Measurements from ENCODE around the gene TOM1L2.

TOM1L2 gene

DNA sequence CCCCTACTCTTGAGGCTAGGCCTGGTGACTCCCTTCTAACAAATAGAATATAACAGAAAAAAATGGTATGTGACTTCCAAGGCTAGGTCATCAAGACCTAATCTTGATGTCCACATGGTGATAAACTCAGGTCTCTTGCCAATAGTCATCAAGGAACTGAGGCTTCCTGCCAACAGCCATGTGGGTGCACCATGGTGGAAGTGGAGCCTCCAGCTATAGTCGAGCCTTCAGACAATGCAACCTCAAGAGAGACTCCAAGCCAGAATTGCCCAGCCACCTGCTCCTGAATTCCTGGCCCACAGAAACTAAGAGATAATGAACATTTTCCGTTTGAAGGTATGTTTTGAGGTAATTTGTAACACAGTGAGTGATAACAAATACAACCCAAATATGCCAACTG, 79.5 kb downstream of the TOM1L2 start:
- no peak for ATAC-seq

DNA sequence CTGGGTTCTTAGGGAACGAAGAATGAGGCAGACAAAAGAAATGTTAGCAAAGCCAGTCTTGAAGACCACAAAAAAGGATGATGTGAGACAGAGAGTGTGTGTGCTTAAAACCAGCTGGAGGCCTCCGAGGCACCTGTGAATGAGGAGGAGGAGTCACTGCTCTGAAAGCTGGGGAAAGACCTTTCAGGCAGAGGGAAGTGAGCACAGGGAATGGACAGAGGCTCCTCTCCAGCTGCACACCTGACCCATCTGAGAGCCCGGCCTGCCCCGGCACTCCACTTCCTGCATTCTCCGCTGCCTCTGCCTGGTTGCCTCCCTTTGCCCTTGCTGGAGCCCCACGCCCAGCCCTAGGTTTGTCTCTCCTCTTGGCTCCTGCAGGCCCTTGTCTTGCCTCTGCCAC, 80.2 kb downstream of the TOM1L2 start:
- no peak for ATAC-seq

GRCh38 chr17:17890773-17891759, 81.1 kb downstream of the TOM1L2 start:
- ATAC-seq: peak; percentile 61 to 68

DNA sequence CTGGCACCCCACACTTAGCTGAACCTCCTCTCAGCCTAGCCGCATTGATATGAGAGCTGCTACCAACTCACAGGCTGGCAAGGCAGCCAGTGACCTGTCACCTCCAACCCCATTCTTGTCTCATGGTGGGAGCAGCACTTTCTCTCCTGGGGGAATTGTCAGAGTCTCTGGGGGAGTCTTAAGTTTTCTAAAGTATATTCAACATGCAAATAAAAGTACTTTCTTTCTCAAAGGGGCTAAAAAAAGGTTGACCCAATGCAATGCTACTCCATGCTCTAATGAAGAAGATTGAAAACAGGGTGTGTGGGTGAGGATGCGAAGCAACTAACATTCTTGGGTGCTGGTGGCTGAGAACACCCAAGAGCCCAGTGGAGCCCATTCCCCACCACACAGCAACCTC, 82.3 kb downstream of the TOM1L2 start:
- ATAC-seq: no peak

DNA sequence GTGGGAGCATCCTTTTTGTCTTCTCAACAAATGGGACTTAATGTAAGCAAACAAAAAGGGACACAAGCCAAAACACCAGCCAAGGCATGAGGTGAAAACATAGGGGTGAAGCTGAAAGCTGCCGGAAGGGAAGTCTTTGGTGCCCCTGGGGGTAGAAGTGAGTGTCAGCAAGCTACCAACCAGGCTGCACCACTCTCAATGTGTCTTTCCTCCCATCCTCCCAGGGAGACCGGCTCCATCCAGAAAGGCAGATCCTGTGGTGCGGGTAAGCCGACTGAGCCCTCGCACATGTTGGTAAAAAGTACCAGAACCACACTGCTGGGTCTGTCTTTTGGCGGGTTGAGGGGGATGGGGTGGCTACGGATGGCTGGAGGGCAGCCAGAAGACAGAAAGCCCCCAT, 83.4 kb downstream of the TOM1L2 start:
- ATAC-seq: no peak

DNA sequence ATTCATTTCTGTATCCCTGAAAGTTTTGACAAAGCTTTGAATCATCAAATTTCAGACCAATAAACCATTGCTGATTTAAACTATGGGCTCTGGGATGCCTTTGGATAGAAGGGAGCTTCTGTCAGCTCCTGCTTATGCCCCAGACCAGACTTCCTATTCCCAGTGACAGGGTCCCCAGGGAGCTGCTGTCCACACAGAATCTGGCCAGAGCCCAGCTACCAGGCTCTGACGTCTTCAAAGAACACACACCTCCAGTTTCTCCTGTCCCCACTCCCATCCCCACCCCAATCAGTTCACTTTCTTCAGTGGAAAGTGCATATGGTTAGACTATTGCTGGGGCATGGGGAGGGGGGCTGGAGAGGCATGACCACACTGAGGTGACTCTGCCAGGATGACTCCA, 83.8 kb downstream of the TOM1L2 start:
- ATAC-seq: no peak

DNA sequence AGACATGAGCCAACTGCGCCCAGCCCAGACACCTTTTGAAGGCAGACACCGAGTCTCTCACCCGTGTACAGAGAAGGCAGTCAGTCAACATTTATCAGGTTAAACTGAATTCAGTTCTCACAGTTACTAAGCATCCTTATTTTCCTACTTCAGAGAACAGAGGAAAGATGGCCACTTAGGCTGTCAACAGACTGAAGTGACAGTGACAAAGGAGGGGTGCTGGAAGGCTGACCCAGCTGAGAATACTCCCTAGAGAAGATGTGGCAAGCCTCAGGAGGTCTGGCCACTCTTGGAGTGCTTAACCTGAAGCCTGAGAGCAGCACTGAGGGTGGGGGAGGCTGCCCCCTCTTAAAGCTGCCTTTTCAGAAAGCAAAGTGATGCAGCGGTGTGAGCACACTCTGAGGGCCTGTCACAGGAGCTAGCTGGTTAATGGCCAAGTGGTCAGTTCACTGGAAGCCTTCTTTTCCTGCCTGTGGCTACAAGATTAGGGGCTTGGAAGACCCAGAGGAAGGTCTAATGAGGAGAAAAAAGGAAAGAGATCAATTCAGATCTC, 84.4 kb downstream of the TOM1L2 start:
- no peak for ATAC-seq

GRCh38 chr17:17886726-17887125, 85.5 kb downstream of the TOM1L2 start:
- ATAC-seq: no peak

- no peak for ATAC-seq
Observed at GRCh38 chr17:17886226-17886625, 86.0 kb downstream of the TOM1L2 start.

GRCh38 chr17:17884391-17885357, 87.5 kb downstream of the TOM1L2 start:
- no peak for ATAC-seq

DNA sequence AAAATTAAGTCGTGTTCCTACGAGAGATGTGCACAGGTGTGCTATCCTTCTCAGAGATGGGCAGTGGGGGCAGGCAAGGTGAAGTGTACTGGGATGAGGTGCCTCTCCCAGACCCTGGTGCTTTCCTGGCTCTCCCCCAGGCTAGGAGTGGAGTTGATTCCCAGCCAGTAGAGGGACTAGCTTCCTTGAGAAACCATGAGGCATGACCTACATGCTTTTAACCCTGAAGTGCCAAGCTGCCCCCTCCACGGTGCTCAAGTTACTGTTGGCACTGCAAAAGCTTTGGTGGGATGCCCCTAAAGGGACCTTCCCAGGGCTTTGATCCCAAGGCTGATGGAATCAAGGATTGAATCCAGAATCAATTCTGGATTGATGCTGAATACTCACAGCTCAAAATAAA, 88.4 kb downstream of the TOM1L2 start:
- ATAC-seq: no peak

- ATAC-seq: no peak
Observed at GRCh38 chr17:17882082-17882581, 90.1 kb downstream of the TOM1L2 start.

GRCh38 chr17:17880577-17881196, 91.5 kb downstream of the TOM1L2 start:
- ATAC-seq: no peak

DNA sequence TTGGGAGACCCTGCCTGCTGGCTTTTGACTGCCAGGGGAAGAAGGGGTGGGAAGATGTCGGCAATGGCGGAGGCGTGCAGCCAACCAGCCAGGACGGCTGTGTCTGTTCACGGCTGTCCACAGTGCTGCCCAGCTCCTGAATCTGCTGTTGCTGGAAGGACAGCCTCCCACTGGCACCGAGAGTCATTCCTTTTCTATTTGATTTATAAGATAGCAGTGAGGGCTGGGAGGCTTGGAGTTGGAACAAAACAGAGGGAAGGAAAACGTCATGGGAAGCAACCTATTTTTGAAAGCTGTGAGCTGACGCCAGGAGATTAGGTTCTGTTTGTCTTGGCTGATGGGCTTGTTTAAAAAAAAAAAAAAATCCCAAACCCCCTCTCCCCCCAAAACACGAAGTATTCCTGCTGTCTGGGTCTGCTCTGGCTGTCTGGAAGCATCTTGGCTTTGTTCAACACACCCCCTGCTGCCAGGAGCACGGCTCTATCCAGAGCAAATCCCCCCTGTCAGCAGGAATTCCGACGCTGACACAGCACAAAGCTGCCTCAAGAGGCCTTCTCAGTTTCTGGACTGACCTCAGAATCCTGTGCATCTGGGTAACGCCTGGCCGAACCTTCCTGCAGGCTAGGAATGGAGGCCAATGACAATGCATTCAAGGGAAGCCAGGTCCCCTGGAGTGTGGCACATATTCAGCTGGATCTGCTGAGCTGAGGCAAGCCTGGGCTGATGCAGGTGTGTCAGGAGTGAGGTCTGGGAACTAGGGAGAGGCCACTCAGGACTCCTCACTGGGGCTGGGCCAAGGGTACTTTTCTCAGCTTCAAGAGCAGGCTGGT, 94.5 kb downstream of the TOM1L2 start:
- ATAC-seq: no peak

- no peak for ATAC-seq
Observed at GRCh38 chr17:17876959-17877528, 95.2 kb downstream of the TOM1L2 start.

GRCh38 chr17:17874478-17874877, 97.7 kb downstream of the TOM1L2 start:
- no peak for ATAC-seq

- ATAC-seq: no peak
Observed at GRCh38 chr17:17873450-17873991, 98.7 kb downstream of the TOM1L2 start.

DNA sequence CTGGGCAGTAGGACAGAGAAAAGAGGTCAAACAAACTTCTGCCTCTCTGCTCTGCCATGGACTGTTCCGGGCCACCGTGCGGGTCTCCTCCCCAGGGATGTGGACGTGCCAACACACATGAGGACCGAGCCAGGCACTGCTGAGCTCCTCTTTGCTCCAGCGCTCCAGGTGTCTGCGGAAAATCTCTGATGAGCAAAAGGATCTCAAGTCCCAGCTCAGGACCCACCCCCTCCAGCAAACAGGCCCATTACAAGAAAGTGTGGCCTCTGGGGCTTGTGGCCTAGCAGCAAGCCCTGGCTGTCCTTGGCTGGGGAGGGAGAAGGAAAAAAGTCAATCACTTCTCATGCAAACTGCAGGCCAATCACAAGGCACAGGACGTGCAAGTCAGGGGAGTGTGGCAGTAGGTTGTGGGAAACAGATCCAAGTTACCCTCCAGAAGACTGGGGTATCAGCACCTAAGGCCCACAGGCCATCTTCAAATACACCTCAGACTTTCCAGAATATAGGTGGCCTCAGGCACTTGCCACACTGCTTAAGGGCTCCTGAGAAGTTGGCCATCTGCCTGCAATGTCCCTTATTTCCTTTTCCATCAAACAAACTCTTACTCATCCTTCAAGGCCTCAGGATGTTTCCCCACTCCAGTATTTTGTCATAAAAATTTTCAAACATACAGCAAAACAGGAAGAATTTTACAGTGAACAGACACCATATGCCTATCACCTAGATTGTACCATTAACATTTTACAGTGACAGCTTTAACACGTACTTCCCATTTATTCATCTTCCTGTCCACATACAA, 99.5 kb downstream of the TOM1L2 start:
- no peak for ATAC-seq

- no peak for ATAC-seq
Observed at GRCh38 chr17:17871913-17872312, 100.3 kb downstream of the TOM1L2 start.

GRCh38 chr17:17870247-17870646, 102.0 kb downstream of the TOM1L2 start:
- no peak for ATAC-seq

Measured in activated CD4-positive, CD25-positive, alpha-beta regulatory T cell treated with anti-CD3 and anti-CD28 coated beads, Interleukin-2, amount 50 U/mL, for 24 hours (primary cell).